NCI-H2227 (cell line): ENCODE results near the gene STK31.
"Not testable (repeated sequence)": the region's sequence is repeated elsewhere in the genome, so short reads cannot be mapped to it uniquely, and the experiment has no call there.

Experiments
- DNase-seq: peaks from one replicate; lab custom pipeline; 2025; ENCODE audit not compliant: unreplicated experiment; lab: John Stamatoyannopoulos, UW

STK31 gene

DNA sequence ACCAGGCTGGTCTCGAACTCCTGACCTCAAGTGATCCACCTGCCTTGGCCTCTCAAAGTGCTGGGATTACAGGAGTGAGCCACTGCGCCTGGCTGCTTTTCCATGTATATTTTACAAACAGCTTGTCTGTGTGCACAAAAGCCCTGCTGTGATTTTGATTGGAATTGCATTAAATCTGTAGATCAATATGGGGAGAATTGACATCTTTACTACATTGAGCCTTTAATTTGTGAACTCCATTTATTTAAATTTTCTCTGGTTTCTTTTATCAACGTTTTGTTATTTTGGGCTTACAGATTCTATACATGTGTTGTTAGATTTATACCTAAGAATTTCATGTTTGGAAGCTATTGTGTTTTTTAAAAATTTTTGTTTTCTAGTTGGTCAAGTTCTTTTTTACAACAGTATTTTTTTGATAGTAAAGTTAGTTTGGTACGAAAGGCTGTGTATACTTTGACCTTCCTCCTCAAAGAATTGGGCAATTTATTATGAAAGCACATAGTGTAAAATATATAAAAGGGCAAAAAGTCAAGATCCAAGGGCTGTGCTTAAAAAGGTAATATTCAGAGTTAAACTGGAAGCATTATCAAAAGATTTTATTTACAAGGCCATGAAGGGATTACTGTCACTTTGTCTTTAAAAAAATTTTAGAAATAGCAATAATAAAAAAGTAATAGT lies 92.8 kb downstream of the STK31 start:
- no peak for DNase-seq

DNA sequence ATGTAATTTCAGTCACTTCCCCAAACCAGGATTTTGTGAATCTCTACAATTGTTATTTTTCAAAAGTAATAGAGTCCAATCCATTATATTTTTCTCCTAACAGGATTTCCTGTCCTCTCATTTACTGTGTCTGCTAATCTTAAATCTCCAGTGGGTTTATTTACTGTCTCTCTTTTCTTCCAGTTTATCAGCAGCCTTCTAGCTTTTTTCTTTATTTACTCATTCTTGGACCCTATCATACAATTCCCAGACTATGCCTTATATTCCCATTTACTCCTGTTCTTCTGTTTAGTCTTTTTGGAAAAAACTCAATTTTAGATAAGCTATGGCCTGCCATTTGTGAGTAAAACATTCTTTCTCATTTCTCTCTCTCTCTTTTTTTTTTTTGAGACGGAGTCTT lies 94.7 kb downstream of the STK31 start:
- no peak for DNase-seq

DNA sequence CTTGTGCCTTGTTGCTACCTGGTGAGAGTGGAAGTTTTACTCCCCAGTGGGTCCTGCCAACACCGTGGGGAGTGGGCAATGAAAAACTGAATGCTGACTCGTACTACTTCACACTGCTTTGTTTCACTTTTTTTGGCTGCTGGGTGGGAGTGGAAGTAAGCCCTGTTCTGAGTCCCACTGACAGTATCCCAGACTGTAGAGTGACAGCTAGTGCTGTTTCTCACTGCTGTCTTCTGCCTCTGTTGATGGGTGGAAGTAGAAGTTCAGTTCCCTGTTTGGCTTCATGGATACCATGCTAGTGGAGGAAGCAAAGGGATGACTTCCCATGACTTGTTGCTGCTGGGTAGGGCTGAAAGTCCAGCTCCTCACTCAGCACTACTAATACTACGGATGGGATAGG lies 98.4 kb downstream of the STK31 start:
- DNase-seq, result no peak

DNA sequence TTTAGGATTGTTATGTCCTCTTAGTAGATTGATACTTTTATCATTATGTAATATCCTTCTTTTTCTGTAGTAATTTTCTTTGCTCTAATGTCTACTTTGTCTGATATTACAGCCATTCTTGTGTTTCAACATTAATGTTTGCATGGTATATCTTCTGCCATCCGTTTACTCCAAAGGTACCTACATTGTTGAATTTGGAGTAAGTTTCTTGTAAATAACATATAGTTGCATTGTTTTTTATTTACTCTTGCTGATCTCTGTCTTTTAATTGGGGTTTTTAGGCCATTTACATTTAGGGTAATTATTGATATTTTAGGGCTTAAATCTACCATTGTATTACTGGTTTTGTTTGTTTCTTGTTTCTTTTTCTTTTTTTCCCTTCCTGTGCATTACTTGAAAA lies 100.1 kb downstream of the STK31 start:
- DNase-seq, result no peak

DNA sequence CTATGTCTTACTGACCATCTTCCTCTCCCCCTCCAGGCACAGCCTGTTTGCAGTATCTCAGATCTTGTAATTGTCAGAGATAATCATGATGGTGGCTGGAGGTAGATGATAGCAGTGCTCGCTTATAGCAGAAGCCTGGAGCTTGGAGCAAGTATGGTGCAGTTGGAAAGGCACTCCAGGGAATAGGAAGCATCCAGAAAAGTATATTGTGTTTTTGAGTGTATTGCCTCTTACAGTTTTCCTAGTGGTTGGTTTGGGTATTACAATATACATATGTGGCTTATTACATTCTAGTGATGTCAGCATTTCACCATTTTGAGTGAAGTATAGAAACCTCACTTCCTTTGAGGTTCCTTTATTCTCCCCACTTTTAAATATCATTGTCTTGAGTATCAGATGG lies 101.5 kb downstream of the STK31 start:
- DNase-seq, result no peak

DNA sequence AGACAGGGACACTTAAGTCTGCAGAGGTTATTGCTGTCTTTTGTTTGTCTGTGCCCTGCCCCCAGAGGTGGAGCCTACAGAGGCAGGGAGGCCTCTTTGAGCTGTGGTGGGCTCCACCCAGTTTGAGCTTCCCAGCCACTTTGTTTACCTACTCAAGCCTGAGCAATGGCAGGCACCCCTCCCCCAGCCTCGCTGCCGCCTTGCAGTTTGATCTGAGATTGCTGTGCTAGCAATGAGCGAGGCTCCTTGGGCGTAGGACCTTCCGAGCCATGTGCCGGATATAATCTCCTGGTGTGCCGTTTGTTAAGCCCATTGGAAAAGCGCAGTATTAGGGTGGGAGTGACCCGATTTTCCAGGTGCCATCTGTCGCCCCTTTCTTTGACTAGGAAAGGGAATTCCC lies 118.1 kb downstream of the STK31 start:
- not testable (repeated sequence) for DNase-seq

DNA sequence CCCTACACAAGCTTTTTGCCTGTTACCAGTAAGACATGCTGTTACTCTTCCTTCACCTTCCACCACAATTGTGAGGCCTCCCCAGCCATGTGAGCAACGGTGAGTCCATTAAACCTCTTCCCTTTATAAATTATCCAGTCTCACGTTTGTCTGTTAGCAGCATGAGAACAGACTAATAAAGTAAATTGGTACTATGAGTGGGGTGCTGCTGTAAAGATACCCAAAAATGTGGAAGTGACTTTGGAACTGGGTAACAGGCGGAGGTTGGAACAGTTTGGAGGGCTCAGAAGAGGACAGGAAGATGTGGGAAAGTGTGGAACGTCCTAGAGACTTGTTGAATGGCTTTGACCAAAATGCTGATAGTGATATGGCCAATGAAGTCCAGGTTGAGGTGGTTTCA lies 122.7 kb downstream of the STK31 start:
- DNase-seq, result not testable (repeated sequence)

DNA sequence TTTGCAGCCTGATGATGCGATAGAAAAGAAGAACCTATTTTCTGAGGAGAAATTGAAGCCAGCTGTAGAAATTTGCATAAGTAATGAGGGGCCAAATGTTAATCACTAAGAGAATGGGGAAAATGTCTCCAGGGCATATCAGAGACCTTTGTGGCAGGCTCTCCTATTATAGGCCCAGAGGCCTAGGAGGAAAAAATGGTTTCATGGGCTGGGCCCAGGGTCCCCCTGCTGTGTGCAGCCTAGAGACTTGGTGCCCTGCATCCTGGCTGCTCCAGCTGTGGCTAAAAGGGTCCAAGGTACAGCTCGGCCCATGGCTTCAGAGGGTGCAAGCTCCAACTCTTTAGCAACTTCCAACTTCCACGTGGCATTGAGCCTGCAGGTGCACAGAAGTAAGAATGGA lies 123.4 kb downstream of the STK31 start:
- no peak for DNase-seq

DNA sequence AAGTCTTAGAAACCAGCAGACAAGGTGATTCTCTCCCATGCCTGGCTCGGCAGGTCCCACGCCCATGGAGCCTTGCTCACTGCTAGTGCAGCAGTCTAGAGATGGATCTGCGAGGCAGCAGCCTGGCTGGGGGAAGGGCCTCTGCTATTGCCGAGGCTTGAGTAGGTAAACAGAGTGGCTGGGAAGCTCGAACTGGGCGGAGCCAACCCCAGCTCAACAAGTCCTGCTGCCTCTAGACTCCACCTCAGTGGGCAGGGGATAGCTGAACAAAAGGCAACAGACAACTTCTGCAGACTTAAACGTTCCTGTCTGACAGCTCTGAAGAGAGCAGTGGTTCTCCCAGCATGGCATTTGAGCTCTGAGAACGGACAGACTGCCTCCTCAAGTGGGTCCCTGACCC lies 134.8 kb downstream of the STK31 start:
- not testable (repeated sequence) for DNase-seq

DNA sequence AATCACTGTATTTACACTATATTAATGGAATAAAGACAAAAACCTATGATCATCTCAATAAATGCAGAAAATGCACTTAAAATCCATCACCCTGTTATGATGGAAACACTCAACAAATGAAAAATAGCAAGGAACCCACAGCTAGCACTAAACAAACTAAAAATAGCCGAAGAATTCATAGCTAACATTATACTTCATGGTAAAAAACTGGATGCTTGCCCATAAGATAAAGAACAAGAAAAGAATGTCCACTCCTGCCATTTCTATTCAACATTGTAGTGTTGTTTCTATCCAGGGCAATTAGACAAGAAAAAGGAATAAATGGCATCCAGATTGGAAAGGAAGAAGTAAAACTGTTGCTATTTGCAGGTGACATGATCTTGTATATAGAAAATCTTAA lies 142.1 kb downstream of the STK31 start:
- DNase-seq, result no peak

DNA sequence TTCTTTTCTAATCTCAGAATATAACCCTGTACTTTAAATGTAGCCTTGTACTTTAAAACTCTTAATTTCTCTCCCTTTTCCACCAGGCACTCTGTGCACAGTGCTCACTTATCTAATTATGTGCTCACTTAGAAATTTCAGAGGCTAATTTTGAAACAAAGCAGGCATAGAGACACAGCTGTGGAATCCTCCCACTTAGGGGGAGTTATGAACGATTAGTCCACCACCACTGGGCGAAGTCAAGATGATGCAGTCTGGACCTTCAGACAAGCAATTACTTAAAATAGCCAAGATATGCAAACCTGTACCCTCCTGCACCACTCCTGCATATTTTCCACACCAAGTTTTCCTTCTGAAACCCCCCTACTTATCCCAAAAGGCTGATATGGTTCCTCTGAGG lies 143.0 kb downstream of the STK31 start:
- no peak for DNase-seq

DNA sequence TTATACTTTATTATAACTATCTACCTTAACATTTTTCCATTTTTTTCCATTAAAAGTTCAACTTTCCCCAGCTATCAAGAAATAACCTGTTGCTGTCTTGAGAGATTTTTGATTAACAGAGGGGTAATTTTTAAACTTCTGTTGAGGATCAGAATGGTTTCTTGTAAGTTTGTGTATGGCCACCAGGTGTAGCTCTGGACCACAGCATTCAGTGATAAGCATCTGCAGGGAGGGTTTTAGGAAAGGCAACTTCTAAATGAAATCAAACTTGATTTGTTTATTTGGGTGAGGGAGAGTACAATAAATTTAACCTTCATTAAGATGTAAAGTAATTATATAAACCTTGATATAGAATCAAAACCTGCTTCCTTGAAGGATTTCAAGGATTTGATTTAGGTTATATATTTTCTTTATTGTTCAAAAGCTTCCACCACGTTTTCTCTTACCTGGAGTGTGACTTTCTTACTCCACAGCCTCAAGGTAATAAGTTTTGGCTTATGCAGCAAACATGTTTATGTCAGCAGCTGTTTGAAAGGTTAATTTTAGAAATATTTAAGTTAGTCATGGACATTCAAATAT lies 153.3 kb downstream of the STK31 start:
- no peak for DNase-seq

DNA sequence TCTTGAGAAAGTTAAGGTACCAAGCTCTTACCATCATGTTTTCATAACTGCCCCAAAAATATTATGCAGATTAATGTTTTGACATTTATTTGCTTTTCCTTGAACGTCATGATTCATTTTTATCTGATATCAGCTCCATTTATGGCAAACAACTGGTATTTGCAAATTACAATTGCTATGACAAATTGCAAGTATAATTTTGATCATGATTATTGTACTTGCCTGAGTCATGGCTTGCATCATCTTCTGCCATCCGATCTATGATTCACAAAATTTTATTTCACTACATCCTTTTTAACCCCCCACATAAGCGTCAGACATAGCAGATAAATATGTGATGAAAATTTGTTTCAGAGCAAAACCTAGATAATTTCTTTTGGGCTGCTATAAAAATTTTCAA lies 155.0 kb downstream of the STK31 start:
- DNase-seq, result no peak

DNA sequence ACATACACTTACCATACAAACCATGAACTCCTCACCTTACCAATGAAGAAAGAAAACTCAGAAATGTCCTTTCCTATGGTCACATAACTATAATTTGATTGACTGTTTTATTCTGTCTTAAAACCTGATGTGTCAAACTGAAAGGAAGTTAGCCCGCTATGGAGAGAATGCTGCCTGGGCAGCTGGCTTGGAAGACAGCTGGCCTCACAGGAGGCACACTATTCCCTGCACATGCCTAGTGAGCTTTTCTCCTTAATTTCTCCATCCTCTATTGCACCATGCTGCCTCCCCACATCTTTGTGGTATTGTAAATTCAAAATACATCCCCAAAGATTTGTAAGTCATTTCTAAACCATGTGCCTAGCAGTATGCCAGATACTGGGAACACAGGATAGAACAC lies 163.3 kb downstream of the STK31 start:
- DNase-seq, result no peak

DNA sequence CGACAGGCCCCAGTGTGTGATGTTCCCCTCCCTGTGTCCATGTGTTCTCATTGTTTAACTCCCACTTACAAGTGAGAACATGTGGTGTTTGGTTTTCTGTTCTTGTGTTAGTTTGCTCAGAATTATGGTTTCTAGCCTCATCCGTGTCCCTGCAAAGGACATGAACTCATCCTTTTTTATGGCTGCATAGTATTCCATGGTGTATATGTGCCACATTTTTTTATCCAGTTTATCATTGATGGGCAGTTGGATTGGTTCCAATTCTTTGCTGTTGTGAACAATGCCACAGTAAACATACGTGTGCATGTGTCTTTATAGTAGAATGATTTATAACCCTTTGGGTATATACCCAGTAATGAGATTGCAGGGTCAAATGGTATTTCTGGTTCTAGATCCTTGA lies 166.5 kb downstream of the STK31 start:
- DNase-seq, result not testable (repeated sequence)
